Effector CD4-positive, alpha-beta T cell (primary cell): ENCODE data around the gene KCNH1.

Experiments
- DNase-seq: peaks from one replicate; pipeline ENCODE4 v3.0.0-alpha.2; 2020

The KCNH1 gene

DNA sequence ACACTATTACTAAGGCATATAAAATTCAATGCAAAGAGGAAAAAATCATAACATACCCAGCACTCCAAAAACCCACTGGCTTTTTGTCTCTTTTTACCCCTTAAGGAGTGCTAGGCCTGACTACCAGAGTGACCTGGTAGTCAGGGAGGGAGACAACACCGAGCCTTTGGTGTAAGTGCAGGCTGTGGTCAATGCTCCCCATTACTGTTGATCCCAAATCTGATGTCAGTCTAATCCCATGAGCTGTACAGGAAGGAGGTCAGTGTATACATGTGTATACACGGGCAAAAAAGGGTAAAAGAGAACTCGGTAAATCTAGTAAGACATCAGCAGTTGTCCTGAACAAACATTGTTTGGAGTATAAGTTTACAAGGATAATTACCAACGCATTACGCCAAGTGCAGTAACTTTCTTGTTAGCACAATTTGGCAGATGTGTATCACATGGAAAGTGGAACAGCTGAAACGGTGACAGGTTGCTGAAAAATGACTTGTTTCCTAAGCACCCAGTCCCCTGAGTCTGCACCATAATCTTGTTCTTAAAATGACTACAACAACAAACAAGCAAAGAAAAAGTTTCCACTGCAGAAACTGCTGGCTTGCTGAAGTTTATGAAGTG, 217.9 kb downstream of the KCNH1 start:
- DNase-seq = no peak

- DNase-seq = no peak
Measured at GRCh38 chr1:210912752-210913151, 221.2 kb downstream of the KCNH1 start.

DNA sequence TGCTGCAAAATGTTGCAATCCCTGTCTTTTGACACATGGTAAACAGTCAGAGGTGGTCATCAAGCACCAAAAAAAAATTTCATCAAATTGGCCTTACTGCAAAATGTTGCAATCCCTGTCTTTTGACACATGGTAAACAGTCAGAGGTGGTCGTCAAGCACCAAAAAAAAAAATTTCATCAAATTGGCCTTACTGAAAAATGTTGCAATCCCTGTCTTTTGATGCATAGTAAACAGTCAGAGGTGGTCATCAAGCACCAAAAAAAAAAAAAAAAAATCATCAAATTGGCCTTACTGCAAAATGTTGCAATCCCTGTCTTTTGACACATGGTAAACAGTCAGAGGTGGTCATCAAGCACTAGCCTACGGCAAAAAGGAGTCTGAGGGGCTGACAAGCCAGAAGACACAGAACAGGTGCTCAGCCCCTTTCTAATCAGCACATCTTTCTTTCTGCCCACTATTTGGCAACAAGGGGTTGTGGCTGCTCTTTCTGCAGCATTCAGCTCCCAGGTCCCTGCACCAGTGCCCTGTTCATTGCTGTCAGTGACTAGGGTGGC, 223.8 kb downstream of the KCNH1 start:
- DNase-seq = no peak

DNA sequence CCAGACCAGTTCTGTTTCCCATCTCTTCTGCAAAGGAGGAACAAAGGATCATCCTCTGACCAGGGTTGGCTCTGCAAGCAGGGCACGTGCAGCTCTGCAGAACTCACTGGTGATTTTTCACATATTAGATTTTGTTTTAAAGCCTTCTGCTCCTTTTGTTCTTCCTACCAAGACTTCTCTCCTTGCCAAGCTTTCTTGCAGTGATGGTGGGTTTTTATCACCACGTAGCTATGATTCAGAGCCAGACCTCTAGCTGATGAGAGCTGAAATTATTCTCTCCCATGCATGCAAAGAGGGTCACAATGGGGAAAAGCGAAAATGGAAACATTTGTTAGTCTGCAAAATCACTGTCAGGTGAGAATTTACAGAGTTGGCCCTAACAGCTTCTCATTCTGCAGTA, 225.2 kb downstream of the KCNH1 start:
- no peak for DNase-seq

DNA sequence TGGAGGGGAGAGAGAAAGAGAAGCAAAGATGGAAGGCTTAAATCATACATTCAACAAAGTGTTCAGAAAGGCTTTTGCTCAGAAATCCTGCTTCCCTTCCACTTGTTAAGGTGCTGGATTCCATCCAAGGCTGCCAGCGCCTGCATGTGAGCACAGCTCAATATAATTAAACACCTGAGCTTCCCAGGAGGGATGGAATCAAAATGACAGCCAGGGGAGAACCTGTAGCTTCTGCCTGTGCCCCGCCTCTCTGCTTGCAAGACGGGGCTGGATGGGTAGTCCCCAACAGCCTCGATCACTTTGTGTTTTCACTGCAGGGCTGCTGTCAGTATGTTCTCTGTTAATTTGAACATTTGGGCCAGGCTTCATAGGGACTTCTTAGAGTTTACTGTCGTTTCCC, 225.7 kb downstream of the KCNH1 start:
- no peak for DNase-seq

DNA sequence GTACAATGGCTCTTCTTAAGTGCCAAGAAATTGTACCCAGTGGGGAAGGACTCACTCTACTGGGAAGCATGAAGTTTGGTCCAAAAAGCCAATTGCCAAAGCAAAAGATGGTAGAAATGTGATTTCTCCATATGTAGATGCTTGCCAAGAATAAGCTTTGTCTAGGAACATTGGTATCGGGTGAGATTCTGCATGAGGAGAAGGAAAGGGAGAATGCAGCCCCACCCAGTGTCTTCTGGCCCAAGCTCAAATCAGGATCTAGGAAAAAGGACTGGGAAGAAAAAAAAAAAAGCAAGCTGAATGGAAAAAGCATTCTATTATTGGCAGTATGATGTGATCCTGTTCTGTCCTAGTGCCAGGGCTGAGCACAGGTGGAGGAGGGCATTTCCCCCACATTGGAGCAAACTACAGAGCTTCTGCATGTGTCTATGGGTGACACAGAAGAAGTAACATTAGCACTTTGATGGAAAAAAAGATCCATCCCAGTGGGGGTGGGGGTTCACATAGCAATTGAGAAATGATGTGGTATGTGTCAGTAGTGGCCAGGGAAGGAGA, 226.6 kb downstream of the KCNH1 start:
- no peak for DNase-seq

GRCh38 chr1:210905944-210906453, 227.9 kb downstream of the KCNH1 start:
- no peak for DNase-seq

GRCh38 chr1:210905365-210905904, 228.5 kb downstream of the KCNH1 start:
- DNase-seq = no peak

DNA sequence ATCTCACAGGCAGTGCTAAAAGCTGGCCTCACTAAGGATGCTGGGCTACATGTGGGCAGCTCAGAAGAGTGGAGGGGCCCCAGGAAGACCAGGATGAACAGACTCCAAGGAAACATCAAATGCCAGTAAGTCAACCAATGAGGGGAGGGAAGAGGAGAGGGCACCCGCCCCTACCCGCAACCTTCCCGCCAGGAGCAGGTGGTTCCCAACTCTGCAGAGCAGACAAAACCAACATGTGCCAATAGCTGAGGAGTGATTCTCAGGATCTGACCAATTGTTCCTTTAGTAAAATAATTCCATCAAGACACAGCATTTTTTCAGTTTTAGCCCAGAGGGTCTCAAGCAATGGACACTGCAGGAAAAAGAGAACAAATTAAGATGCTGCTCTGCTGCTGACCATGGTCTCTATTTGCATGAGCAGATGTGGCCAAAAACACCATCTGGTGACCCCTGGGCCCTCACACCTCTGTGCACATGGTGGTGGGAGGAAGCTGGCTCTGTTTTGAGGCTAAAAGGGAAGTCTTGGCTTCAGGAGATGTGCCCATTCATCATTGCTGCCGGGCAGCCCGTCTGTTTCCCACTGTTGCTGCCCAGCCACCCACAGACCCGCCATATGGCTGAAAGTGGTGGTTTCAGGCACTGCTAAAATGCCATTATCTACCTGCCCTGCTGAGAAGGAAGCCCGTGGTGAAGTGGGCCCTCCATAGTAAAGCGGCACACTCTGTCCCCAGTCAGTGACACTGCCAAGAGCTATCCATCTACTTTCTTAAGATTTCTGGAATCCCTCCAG, 231.8 kb downstream of the KCNH1 start:
- no peak for DNase-seq

DNA sequence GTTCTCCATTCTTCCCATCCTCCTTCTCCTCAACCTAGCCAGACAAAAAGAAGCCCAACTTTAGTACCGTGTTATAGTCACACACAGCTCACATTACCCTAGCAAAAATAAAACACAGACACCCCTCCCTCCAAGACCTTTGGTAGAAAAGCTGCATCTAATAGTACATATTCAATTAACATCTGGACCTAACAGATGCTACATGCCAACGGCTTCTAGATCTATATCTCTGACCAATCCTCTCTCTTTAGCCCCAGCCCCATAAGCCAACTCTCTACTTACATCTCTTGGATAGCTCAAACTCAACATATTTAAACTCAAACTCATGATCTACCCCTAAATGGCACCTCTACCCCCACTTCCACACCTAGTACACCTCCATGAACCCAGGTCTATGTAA, 233.1 kb downstream of the KCNH1 start:
- no peak for DNase-seq

DNA sequence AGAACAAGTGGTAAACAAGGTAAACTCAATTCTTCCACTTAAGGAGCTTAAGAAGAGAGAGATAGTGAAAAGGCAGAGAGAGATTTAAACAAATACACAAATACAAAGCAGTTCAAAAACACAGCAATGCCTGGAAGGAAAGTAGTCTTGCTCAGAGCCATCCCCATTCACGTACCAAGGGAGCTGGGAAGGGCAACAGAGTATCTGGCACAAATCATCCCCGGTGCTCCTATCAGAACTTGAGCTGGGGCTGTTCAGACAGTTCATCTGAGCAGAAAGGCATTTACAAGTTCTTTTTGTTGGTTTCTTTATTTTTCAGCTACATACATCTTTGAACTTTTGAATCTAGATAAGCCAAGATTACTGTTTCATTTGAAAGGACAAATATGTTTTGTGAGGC, 233.9 kb downstream of the KCNH1 start:
- DNase-seq = no peak

DNA sequence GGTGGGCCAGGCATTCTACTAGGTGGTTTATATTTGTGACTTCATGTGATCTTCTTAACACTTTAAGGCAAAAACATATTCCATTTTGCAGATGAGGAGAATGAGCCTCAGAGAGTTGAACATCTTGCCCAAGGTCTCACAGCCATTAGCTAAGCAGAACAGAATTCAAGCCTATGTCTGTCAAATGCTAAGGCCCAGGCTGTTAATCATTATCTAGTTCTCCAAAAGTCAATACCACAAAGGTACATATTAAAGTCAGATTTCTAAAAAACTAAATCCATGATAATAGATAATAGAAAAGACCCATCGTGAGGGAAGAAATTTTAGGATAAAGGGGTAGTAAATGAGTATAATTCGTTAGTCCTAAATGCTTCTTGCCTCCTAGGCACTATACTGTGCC, 234.3 kb downstream of the KCNH1 start:
- DNase-seq = no peak

DNA sequence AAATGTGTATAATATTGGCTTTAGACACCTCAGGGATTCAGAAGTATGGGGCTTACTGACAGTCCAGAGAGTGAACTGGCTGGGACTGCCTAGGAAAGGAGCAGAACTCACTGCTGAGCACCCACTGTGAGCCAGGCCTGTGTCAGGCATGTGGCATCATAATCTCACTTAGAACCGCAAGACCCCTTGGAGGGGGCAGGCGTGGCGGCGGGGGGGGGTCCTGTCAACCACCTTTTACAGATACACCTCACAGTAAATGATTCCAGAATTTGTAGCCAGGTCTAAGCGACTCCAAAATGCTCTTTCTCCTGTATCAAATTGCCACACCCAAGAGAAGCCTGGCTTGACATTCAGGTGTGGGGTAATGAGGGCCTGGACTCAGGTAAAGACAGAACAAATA, 235.5 kb downstream of the KCNH1 start:
- no peak for DNase-seq

GRCh38 chr1:210883821-210884220, 250.1 kb downstream of the KCNH1 start:
- no peak for DNase-seq

GRCh38 chr1:210882414-210883221, 251.3 kb downstream of the KCNH1 start:
- DNase-seq = no peak

DNA sequence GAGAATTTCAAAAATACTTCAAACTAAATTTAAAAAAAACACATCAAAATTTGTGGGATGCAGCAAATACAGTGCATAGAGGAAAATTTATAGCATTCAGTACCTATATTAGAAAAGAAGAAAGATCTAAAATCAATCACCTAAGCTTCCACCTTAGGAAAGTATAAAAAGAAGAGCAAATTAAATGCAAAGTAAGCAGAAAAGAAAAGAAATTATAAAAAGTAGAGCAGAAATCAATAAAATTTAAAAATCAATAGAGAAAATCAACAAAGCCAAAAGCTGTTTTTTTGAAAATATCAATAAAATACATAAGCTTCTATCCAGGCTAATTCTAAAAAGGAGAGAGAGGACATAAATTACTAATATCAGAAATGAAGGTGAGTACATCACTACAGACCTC, 255.4 kb downstream of the KCNH1 start:
- no peak for DNase-seq

GRCh38 chr1:210876275-210876674, 257.7 kb downstream of the KCNH1 start:
- no peak for DNase-seq

GRCh38 chr1:210866532-210866931, 267.4 kb downstream of the KCNH1 start:
- DNase-seq = no peak

DNA sequence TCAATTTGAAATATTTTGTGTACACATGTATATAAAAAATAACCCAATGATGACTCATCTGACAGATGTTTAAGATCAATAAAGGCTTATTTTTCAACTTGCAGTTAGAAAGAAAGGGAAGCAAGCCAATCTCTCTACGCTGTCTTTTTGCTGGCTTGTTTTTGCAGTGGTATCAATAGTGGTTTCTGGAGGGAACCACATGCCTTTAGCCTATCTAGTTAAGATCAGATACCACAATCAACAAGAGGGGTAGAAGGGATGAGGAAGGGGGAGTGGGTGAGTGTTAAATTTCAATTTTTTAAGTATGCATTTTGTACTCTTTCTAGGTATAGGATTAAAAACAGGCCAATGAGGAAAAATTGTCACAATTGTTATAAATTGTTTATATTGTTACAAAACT, 276.2 kb downstream of the KCNH1 start:
- no peak for DNase-seq

DNA sequence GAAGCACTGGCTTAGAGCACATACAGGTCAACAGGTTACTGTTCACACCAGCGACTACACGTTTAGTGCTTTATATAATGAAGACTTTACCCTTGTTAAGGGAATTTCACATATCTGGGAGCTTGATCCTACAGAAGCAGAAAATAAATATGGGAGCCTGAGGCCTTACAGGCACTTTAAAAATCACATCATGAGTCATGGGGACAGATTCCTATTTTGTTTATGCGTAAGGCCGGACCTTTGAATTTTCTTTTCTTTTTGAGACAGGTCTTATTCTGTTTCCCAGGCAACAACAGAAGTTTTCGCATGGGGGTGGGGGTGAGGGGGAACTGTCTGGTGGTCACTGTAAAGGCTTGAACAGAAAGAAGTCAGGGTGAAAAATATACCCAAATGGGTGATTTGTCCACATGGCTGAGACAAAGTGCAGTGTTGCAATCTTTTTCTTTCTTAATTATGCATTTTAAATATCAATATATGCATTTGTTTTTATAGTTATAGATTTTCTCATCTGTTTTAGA, 276.7 kb downstream of the KCNH1 start:
- no peak for DNase-seq

GRCh38 chr1:210855440-210855839, 278.5 kb downstream of the KCNH1 start:
- DNase-seq = no peak

- no peak for DNase-seq
Measured at GRCh38 chr1:210853276-210853675, 280.7 kb downstream of the KCNH1 start.
